ENCODE results near the gene ELANE.

Gene ELANE

DNA sequence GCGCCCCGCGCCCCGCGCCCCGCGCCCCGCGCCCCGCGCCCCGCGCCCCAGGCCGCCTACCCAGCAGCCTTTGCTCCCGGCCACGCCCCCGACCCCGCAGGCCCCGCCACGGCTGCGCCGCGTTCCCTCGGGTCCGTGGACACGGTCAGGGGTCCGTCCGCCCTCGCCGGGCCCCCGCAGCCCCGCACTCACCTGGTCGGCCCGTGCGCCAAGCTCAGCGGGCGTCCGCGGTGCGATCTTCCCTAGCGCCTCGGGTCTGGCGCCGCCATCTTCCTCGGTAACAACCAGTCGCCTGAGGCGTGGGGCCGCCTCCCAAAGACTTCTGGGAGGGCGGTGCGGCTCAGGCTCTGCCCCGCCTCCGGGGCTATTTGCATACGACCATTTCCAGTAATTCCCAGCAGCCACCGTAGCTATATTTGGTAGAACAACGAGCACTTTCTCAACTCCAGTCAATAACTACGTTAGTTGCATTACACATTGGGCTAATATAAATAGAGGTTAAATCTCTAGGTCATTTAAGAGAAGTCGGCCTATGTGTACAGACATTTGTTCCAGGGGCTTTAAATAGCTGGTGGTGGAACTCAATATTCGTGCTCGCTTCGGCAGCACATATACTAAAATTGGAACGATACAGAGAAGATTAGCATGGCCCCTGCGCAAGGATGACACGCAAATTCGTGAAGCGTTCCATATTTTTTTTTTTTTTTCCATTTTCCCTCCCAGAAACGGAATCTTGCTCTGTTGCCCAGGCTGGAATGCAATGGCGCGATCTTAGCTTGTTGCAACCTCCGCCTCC lies 41.0 kb downstream of the ELANE start, which contains the start of the genes MED16 and RNU6-9:
Gene MED16, minus strand, starts transcription at position 294 of the 796 bp plus-strand sequence. CDS start 2,056 bp downstream, outside the sequence.
Gene RNU6-9, plus strand, starts transcription at position 591 of the 796 bp plus-strand sequence.
- DNase-seq (ENCODE audit: extremely low spot score), result peak; percentile 99
- CTCF ChIA-PET, result interaction anchor here (0.6 to 1.3 kb wide), 3 partner anchors 9 to 123 kb away, joined by 3 to 4 read pairs (median 3); no protein-coding TSS in a partner anchor
- POLR2A ChIA-PET, result interaction anchor here (0.7 to 1.7 kb wide), 3 partner anchors 10 to 14 kb away, joined by 3 to 4 read pairs (median 4); no protein-coding TSS in a partner anchor
- TF ChIP-seq ZNF384 (IDR thresholded peaks at IDR 0.05) (no peak; the same call in 1 of the 2 replicates), TARDBP (IDR thresholded peaks at IDR 0.05) (peak; percentile 33; the same call in 1 of the 2 replicates), CTBP1 (IDR thresholded peaks at IDR 0.05; ENCODE audit: borderline replicate concordance) (no peak)
- TF ChIP-seq, protein P1, sequence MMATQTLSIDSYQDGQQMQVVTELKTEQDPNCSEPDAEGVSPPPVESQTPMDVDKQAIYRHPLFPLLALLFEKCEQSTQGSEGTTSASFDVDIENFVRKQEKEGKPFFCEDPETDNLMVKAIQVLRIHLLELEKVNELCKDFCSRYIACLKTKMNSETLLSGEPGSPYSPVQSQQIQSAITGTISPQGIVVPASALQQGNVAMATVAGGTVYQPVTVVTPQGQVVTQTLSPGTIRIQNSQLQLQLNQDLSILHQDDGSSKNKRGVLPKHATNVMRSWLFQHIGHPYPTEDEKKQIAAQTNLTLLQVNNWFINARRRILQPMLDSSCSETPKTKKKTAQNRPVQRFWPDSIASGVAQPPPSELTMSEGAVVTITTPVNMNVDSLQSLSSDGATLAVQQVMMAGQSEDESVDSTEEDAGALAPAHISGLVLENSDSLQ (IDR thresholded peaks at IDR 0.05), result no peak

DNA sequence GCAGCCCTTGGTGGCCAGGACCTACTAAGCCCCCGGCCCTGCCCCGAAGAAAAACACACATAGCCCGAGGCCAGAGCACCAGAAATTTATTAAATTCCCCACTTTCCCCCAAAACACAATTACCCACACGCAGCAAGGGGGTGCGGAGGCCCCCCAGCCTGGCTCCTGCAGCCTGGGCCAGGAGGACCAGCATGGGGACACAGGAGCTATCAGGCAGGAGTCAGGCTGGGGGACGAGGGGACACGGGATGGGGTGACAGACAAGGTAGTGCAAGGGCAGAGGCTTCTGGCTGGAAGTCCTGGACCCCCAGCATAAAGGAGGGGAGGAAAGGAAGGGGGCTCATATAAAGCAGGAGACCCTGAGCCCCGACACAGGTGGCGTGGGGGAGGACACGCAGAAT lies 44.3 kb downstream of the ELANE start:
- TF ChIP-seq ARNT (IDR thresholded peaks at IDR 0.05) (no peak), FOXM1 (IDR thresholded peaks at IDR 0.05; ENCODE audit: borderline replicate concordance) (no peak), FOXK2 (IDR thresholded peaks at IDR 0.05) (no peak), FOXA1 (IDR thresholded peaks at IDR 0.05) (no peak), ELF4 (IDR thresholded peaks at IDR 0.05) (no peak), SUZ12 (IDR thresholded peaks at IDR 0.05) (no peak), NFRKB (IDR thresholded peaks at IDR 0.05) (no peak), HDGF (IDR thresholded peaks at IDR 0.05; ENCODE audit: borderline replicate concordance) (no peak), ZNF384 (IDR thresholded peaks at IDR 0.05) (no peak), TARDBP (IDR thresholded peaks at IDR 0.05) (no peak), BHLHE40 (IDR thresholded peaks at IDR 0.05; ENCODE audit: borderline replicate concordance) (no peak), CTBP1 (IDR thresholded peaks at IDR 0.05; ENCODE audit: borderline replicate concordance) (no peak), L3MBTL2 (conservative IDR thresholded peaks at IDR 0.05) (no peak), SP1 (IDR thresholded peaks at IDR 0.05) (no peak), LEF1 (IDR thresholded peaks at IDR 0.05; ENCODE audit: borderline replicate concordance) (no peak)
- TF ChIP-seq, protein P1 (IDR thresholded peaks at IDR 0.05), result no peak
- ChIA-PET CTCF (no interaction called here), POLR2A (no interaction called here)
- DNase-seq (ENCODE audit: extremely low spot score), result no peak

DNA sequence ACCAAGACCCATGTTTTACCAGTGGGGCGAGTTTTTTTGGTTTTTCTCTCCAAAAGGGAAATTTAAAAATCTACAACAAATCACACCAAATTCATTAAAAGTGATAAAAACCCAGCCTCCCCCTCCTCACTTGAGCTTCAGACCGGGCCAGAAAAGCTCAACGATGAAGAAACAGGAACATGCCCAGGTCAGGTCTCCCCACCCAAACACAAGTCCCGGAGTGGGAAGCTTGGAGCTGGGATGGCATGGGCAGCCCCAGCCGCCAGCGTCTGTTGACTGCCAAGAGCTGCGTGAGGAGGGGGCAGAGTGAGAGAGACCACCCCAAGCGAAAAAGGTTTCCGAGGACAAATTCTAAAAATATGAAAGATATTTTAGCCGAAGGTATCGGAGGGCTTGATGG lies 44.9 kb downstream of the ELANE start:
- DNase-seq (ENCODE audit: extremely low spot score), result no peak
- ChIA-PET POLR2A (no interaction called here), CTCF (no interaction called here)
- TF ChIP-seq FOXA1 (IDR thresholded peaks at IDR 0.05), result no peak
- TF ChIP-seq ZNF384 (IDR thresholded peaks at IDR 0.05), result no peak
- TF ChIP-seq HDGF (IDR thresholded peaks at IDR 0.05; ENCODE audit: borderline replicate concordance), result no peak
- TF ChIP-seq FOXK2 (IDR thresholded peaks at IDR 0.05), result no peak
- TF ChIP-seq CTBP1 (IDR thresholded peaks at IDR 0.05; ENCODE audit: borderline replicate concordance), result no peak
- no peak for TF ChIP-seq TARDBP (IDR thresholded peaks at IDR 0.05)
- no peak for TF ChIP-seq FOXM1 (IDR thresholded peaks at IDR 0.05; ENCODE audit: borderline replicate concordance)
- no peak for TF ChIP-seq ARNT (IDR thresholded peaks at IDR 0.05)
- TF ChIP-seq NFRKB (IDR thresholded peaks at IDR 0.05), result no peak
- TF ChIP-seq ELF4 (IDR thresholded peaks at IDR 0.05), result no peak
- no peak for TF ChIP-seq LEF1 (IDR thresholded peaks at IDR 0.05; ENCODE audit: borderline replicate concordance)
- TF ChIP-seq, protein P1 (IDR thresholded peaks at IDR 0.05), result no peak
- TF ChIP-seq BHLHE40 (IDR thresholded peaks at IDR 0.05; ENCODE audit: borderline replicate concordance), result no peak

DNA sequence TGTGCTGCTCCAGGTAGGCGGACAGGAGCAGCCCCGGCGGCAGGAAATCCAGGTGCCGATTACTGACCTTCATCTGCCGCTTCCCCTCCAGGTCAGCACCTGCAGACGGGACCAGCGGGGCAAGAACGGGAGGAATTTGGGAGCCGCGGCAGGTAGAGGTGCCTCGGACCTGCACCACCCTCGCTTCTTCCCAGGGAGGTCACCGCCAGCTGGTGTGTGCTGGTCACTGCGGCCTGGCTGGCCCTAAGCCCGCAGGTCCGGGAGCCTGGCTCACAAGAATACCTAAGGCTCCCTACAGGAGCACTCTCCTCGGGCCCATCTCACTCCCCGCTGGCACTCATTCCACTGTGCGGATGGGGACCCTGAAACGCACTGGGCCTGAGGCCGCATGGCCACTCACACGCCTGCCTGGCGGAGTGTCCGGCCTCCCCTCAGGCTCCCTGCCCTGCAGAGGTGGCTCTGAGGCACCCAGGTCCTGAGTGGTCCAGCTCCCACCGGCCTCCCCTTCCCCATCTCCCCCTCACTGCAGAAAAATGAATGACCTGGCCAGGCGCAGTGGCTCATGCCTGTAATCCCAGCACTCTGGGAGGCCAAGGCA lies 45.4 kb downstream of the ELANE start:
- ChIA-PET POLR2A (no interaction called here), CTCF (no interaction called here)
- TF ChIP-seq ARNT (IDR thresholded peaks at IDR 0.05) (no peak), TARDBP (IDR thresholded peaks at IDR 0.05) (no peak), BHLHE40 (IDR thresholded peaks at IDR 0.05; ENCODE audit: borderline replicate concordance) (no peak), LEF1 (IDR thresholded peaks at IDR 0.05; ENCODE audit: borderline replicate concordance) (no peak), SP1 (IDR thresholded peaks at IDR 0.05) (no peak), HDGF (IDR thresholded peaks at IDR 0.05; ENCODE audit: borderline replicate concordance) (no peak), FOXM1 (IDR thresholded peaks at IDR 0.05; ENCODE audit: borderline replicate concordance) (no peak), L3MBTL2 (conservative IDR thresholded peaks at IDR 0.05) (no peak), ELF4 (IDR thresholded peaks at IDR 0.05) (no peak), FOXA1 (IDR thresholded peaks at IDR 0.05) (no peak), NFRKB (IDR thresholded peaks at IDR 0.05) (no peak), SUZ12 (IDR thresholded peaks at IDR 0.05) (no peak), CTBP1 (IDR thresholded peaks at IDR 0.05; ENCODE audit: borderline replicate concordance) (no peak)
- TF ChIP-seq, protein P1 (IDR thresholded peaks at IDR 0.05), result no peak
- DNase-seq (ENCODE audit: extremely low spot score), result no peak

DNA sequence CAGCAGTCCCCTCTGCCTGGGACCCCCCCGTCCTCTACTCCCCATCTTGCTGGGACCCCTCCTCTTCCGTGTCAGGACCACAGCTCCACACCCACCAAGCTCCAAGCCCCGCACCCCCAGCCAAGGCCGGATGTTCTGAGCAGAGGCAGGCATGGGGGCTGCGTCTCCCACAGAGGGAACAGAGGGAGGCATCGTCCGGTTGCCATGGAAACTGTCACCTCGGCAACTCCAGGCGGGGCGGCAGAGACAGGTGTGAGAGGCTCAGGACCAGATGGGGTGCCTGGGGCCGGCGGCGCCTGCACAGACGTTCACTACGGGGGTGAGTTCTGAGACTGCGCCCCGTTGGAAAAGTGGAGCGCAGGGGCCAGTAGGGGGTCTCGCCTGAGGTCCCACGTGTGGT lies 46.6 kb downstream of the ELANE start:
- DNase-seq (ENCODE audit: extremely low spot score), result no peak
- CTCF ChIA-PET, result no interaction called here
- POLR2A ChIA-PET, result no interaction called here
- TF ChIP-seq LEF1 (IDR thresholded peaks at IDR 0.05; ENCODE audit: borderline replicate concordance) (no peak), ELF4 (IDR thresholded peaks at IDR 0.05) (no peak), ZNF384 (IDR thresholded peaks at IDR 0.05) (no peak), CTBP1 (IDR thresholded peaks at IDR 0.05; ENCODE audit: borderline replicate concordance) (no peak), FOXA1 (IDR thresholded peaks at IDR 0.05) (no peak)
